Right cardiac atrium (tissue), 5 donors: ENCODE measurements around the gene KCNB1. TPM values are rescaled to one million over a fixed set of nuclear protein-coding genes. Genes with fewer than 3 reads are reported as not detected.

ENCODE experiments used
- ATAC-seq, 2 donors: fragments of 200-7000 bp; cut with Tn5 transposase; one replicate each; pipeline versions ENCODE4 v1.8.0 to v1.9.1; 2020; ENCODE audit warnings: moderate library complexity in 2 of 2, mild to moderate bottlenecking in 1 of 2
- DNase-seq, 3 donors: peaks; one replicate each; pipeline ENCODE4 v3.0.0-alpha.2; 2020
- H3K27ac ChIP-seq: one replicate; pipeline ENCODE4 v1.5.1; 2013; ENCODE audit warnings: mild to moderate bottlenecking, low read length, control low read depth, moderate library complexity
- H3K27me3 ChIP-seq: one replicate; pipeline ENCODE4 v1.6.1; 2013; ENCODE audit not compliant: control insufficient read depth, insufficient read depth
- H3K4me1 ChIP-seq: one replicate; pipeline ENCODE4 v1.6.1; 2013; ENCODE audit warnings: low read length; ENCODE audit not compliant: control insufficient read depth, insufficient read depth
- H3K4me3 ChIP-seq: one replicate; pipeline ENCODE4 v1.5.1; 2013; ENCODE audit warnings: low read length, control low read depth
- H3K9me3 ChIP-seq: one replicate; pipeline ENCODE4 v1.6.1; 2013; ENCODE audit warnings: low read length; ENCODE audit not compliant: control insufficient read depth
- WGBS: extraction: QIAGEN DNeasy Blood & Tissue Kit; methylation state at CpG from one replicate; pipeline ENCODE4 v1.1.7; 2013; 5-methylcytosine and 5-hydroxymethylcytosine counted together
- intact Hi-C, 4 donors: fragments of 100-400 bp; cut with DNase I; formaldehyde crosslinking; loops; one replicate each; pipeline versions ENCODE4 v1.11.0 to v1.14.0; 2022 to 2023
- polyA plus RNA-seq: library from polyadenylated mRNA; stranded (reverse); fragments of 200-250 nt; gene quantifications from one replicate; pipeline ENCODE4 v1.2.3, GENCODE V29; 2013
- total RNA-seq, 4 donors: library from RNA; stranded (reverse); fragmentation: NEBNext Ultra II Directional; extraction: Animal tissue kit (Norgen Biotek cat#: 25700); gene quantifications; one replicate each; pipeline ENCODE4 v1.2.1, GENCODE V29; 2021
- donor health status: healthy with polysubstance abuse.
- donor health status: DM: no; HTN: yes; CAD: no.
- donor health status: DM: no; HTN: no; CAD: no.
- donor health status: DM: no; HTN: yes; CAD: no; lungs with severe emphysema.
- donor health status: DM: yes; HTN: yes; CAD: no.

Gene KCNB1
- total and polyA plus RNA-seq, 5 donors: 0.35 to 1.6 (median 0.66) TPM

- Histone ChIP-seq H3K4me3 (no peak overlapping the region), H3K27ac (no peak overlapping the region), H3K4me1 (peaks cover 12% of the 10 kb centered on the region), H3K9me3 (no peaks in the 10 kb centered on the region), H3K27me3 (no peaks in the 10 kb centered on the region)
- 25% methylated on average over 9 of the region's 9 CpGs for WGBS
- intact Hi-C loops: no loop called here
- ATAC-seq (peak; percentile 40 to 60), DNase-seq (peak; percentile 60 to 83 (median 83))
Measured at GRCh38 chr20:49452011-49452482, 30.4 kb downstream of the KCNB1 start.

- intact Hi-C loops: no loop called here
- H3K27me3 ChIP-seq: no peaks in the 10 kb centered on the region
- ATAC-seq (no peak), DNase-seq (no peak)
- H3K27ac ChIP-seq: no peak overlapping the region
- H3K4me3 ChIP-seq: no peak overlapping the region
- H3K4me1 ChIP-seq: peaks cover 13% of the 10 kb centered on the region
- no peaks in the 10 kb centered on the region for H3K9me3 ChIP-seq
- WGBS: 59% methylated on average over 14 of the region's 14 CpGs
Measured at GRCh38 chr20:49450281-49450721, 32.2 kb downstream of the KCNB1 start.

- H3K9me3 ChIP-seq: no peaks in the 10 kb centered on the region
Measured at GRCh38 chr20:49448917-49449316, 33.6 kb downstream of the KCNB1 start.

GRCh38 chr20:49447946-49448809 lies 34.3 kb downstream of the KCNB1 start:
- Histone ChIP-seq H3K4me1 (peaks cover 15% of the 10 kb centered on the region), H3K27ac (peak overlapping the region; percentile 63), H3K4me3 (no peak overlapping the region), H3K9me3 (no peaks in the 10 kb centered on the region), H3K27me3 (no peaks in the 10 kb centered on the region)
- peak; percentile 80 to 88 (median 84) for DNase-seq
- peak; percentile 71 to 80 for ATAC-seq
- intact Hi-C loops: no loop called here
- WGBS: 36% methylated on average over 5 of the region's 5 CpGs

More at GRCh38 chr20:49448917-49449316, 33.6 kb downstream of the KCNB1 start:
- ATAC-seq: no peak
- DNase-seq: no peak
- intact Hi-C loops: no loop called here
- WGBS: 79% methylated on average over 6 of the region's 6 CpGs
- peaks cover 15% of the 10 kb centered on the region for H3K4me1 ChIP-seq
- H3K27me3 ChIP-seq: no peaks in the 10 kb centered on the region
- no peak overlapping the region for H3K27ac ChIP-seq
- H3K4me3 ChIP-seq: no peak overlapping the region

- DNase-seq (peak in 2 of 3 donors; percentile 24 to 70), ATAC-seq (peak; percentile 4 to 9)
- Histone ChIP-seq H3K27ac (peak overlapping the region; percentile 63), H3K4me3 (no peak overlapping the region), H3K4me1 (peaks cover 15% of the 10 kb centered on the region), H3K27me3 (no peaks in the 10 kb centered on the region), H3K9me3 (no peaks in the 10 kb centered on the region)
- 65% methylated on average over 6 of the region's 6 CpGs for WGBS
- intact Hi-C loops: no loop called here
Measured at GRCh38 chr20:49447364-49447763, 35.1 kb downstream of the KCNB1 start.

- 18% methylated on average over 5 of the region's 5 CpGs for WGBS
- Histone ChIP-seq H3K4me1 (peaks cover 10% of the 10 kb centered on the region), H3K9me3 (no peaks in the 10 kb centered on the region), H3K27ac (no peak overlapping the region), H3K4me3 (no peak overlapping the region), H3K27me3 (no peaks in the 10 kb centered on the region)
- DNase-seq (peak; percentile 91 to 96 (median 96)), ATAC-seq (peak; percentile 85 to 86)
- intact Hi-C loops: no loop called here
Measured at GRCh38 chr20:49446808-49447207, 35.7 kb downstream of the KCNB1 start.

GRCh38 chr20:49446080-49446479 lies 36.4 kb downstream of the KCNB1 start:
- Histone ChIP-seq H3K27ac (no peak overlapping the region), H3K4me3 (no peak overlapping the region), H3K9me3 (no peaks in the 10 kb centered on the region), H3K4me1 (peaks cover 10% of the 10 kb centered on the region), H3K27me3 (no peaks in the 10 kb centered on the region)
- intact Hi-C loops: no loop called here
- DNase-seq (no peak), ATAC-seq (no peak)
- 75% methylated on average over 3 of the region's 3 CpGs for WGBS

- no peak overlapping the region for H3K27ac ChIP-seq
- DNase-seq: no peak
- intact Hi-C loops: no loop called here
- no peaks in the 10 kb centered on the region for H3K27me3 ChIP-seq
- no peak overlapping the region for H3K4me3 ChIP-seq
- 19% methylated on average over 5 of the region's 5 CpGs for WGBS
- ATAC-seq: no peak
- H3K4me1 ChIP-seq: peaks cover 10% of the 10 kb centered on the region
- no peaks in the 10 kb centered on the region for H3K9me3 ChIP-seq
Measured at GRCh38 chr20:49445176-49445575, 37.3 kb downstream of the KCNB1 start.

- H3K27me3 ChIP-seq: no peaks in the 10 kb centered on the region
- 85% methylated on average over 1 of the region's 1 CpG for WGBS
- peaks cover 10% of the 10 kb centered on the region for H3K4me1 ChIP-seq
- ATAC-seq (no peak), DNase-seq (no peak)
- intact Hi-C loops: no loop called here
- H3K4me3 ChIP-seq: no peak overlapping the region
- no peaks in the 10 kb centered on the region for H3K9me3 ChIP-seq
- no peak overlapping the region for H3K27ac ChIP-seq
Measured at GRCh38 chr20:49444553-49444990, 37.9 kb downstream of the KCNB1 start.

GRCh38 chr20:49437057-49437456 lies 45.4 kb downstream of the KCNB1 start:
- H3K4me3 ChIP-seq: no peak overlapping the region
- intact Hi-C loops: no loop called here
- ATAC-seq: no peak
- H3K27me3 ChIP-seq: no peaks in the 10 kb centered on the region
- DNase-seq: no peak
- 92% methylated on average over 3 of the region's 3 CpGs for WGBS
- H3K4me1 ChIP-seq: no peaks in the 10 kb centered on the region
- H3K9me3 ChIP-seq: no peaks in the 10 kb centered on the region
- H3K27ac ChIP-seq: no peak overlapping the region

- H3K27ac ChIP-seq: no peak overlapping the region
- intact Hi-C loops: no loop called here
- 94% methylated on average over 5 of the region's 5 CpGs for WGBS
- no peaks in the 10 kb centered on the region for H3K9me3 ChIP-seq
- H3K27me3 ChIP-seq: no peaks in the 10 kb centered on the region
- DNase-seq (no peak), ATAC-seq (no peak)
- no peaks in the 10 kb centered on the region for H3K4me1 ChIP-seq
- H3K4me3 ChIP-seq: no peak overlapping the region
Measured at GRCh38 chr20:49435639-49436038, 46.8 kb downstream of the KCNB1 start.
